Measurements from ENCODE around the gene GRID1.

DNA sequence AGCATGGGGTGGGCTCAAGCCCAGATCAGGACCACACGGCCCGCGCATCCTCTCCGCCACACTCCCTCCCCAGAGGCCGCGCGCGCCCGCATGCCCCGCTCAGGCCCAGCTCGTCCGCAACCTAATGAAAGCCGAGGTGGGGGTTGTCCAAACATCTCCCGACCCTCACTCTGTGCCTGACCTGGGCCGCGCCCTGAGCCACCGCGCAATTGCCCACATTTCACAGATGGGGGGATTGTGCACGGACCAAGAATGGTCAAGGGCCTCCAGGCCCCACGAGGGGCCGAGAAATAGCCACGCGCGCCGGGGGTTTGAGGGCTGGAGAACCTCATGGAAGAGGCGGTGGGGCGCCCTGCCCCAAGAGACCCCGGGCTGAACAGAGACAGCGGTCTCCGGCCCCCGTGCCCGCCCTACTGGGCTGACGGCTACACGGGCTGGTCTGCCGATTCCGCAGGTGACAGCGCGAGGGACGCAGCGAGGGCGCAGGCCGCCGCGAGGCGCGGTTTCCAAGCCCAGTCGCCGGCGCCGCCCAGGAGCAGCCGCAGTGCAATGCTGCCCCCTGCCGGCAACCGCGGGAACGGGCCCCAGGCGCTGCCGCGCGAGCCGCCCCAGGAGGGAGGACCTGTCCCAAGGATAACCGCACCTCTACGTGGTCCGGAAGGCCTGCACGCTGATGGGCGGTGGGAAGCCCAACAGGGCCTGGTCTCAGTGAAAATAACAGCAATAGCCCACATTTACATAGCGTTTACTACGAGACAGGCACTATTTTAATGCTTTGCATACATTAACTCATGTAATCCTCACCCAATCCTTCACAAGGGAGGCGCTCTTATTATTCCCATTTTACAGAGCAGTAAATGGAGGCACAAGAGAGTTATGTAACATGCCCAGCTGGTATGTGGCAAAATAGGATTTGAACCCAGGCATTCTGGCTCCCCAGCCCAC is 10.5 kb upstream of the GRID1 start:
- TF ChIP-seq EZH2 (IDR thresholded peaks at IDR 0.05; ENCODE audit: insufficient read depth, poor library complexity, severe bottlenecking): no peak
- TF ChIP-seq EZH2phosphoT487 (IDR thresholded peaks at IDR 0.05; ENCODE audit: insufficient read depth, low read depth): no peak
